Kidney (tissue), 14 donors: ENCODE measurements around the gene GMPR. TPM values are rescaled to one million over a fixed set of nuclear protein-coding genes. Genes with fewer than 3 reads are reported as not detected.
A peak's percentile ranks its signal among the peaks of the same experiment; 100 is the strongest.
"Not testable (repeated sequence)": the region's sequence is repeated elsewhere in the genome, so short reads cannot be mapped to it uniquely, and the experiment has no call there.

Source experiments
- DNase-seq, 5 donors: peaks; one replicate each; pipeline ENCODE4 v3.0.0-alpha.2; 2013 to 2020
- FAIRE-seq: peaks from 2 replicates; lab custom pipeline; 2012; peaks lifted over from hg19 to GRCh38; lab: Jason Lieb, UNC
- H3K27ac ChIP-seq, 2 donors: one replicate each; pipeline ENCODE4 v1.7.0; 2013; ENCODE audit warnings: low read depth in 2 of 2, low read length in 2 of 2, inconsistent platforms in 1 of 2
- H3K27me3 ChIP-seq: one replicate; pipeline ENCODE4 v1.7.1; 2013; ENCODE audit warnings: low read length, inconsistent platforms; ENCODE audit not compliant: control insufficient read depth, insufficient read depth
- H3K36me3 ChIP-seq, 3 donors: one replicate each; pipeline versions ENCODE4 v1.7.0 to v1.7.1; 2013; ENCODE audit warnings: low read length in 3 of 3, control low read depth in 1 of 3, inconsistent platforms in 1 of 3; ENCODE audit not compliant: insufficient read depth in 3 of 3, control insufficient read depth in 2 of 3
- H3K4me1 ChIP-seq, 3 donors: one replicate each; pipeline versions ENCODE4 v1.7.0 to v1.7.1; 2013; ENCODE audit warnings: low read length in 3 of 3, inconsistent platforms in 1 of 3, low read depth in 1 of 3; ENCODE audit not compliant: control insufficient read depth in 2 of 3, insufficient read depth in 2 of 3
- H3K4me3 ChIP-seq, 3 donors: one replicate each; pipeline versions ENCODE4 v1.7.0 to v1.8.1; 2013; ENCODE audit warnings: low read length in 3 of 3, control low read depth in 1 of 3, inconsistent platforms in 1 of 3
- H3K9ac ChIP-seq, 3 donors: one replicate each; pipeline versions ENCODE4 v1.7.0 to v1.7.1; 2013; ENCODE audit warnings: low read length in 3 of 3, control low read depth in 1 of 3, inconsistent platforms in 1 of 3
- H3K9me3 ChIP-seq, 3 donors: one replicate each; pipeline versions ENCODE4 v1.7.0 to v1.7.1; 2013; ENCODE audit warnings: low read length in 3 of 3, control low read depth in 1 of 3, inconsistent platforms in 1 of 3; ENCODE audit not compliant: control insufficient read depth in 2 of 3, insufficient read depth in 1 of 3
- intact Hi-C: fragments of 100-400 bp; cut with DNase I; formaldehyde crosslinking; loops from one replicate; pipeline ENCODE4 v1.11.1; 2022
- polyA plus RNA-seq: library from polyadenylated mRNA; stranded (reverse); fragments of 350-450 nt; fragmentation: Illumina TruSeq; extraction: RNeasy Lipid Tissue Mini Kit (QIAGEN cat#74804); gene quantifications from one replicate; pipeline ENCODE4 v1.2.3, GENCODE V29; 2014; ENCODE audit warnings: low read depth, low replicate concordance; ENCODE audit not compliant: insufficient read depth
- total RNA-seq: library from RNA; stranded (reverse); fragmentation: NEBNext Ultra II Directional; extraction: Animal tissue kit (Norgen Biotek cat#: 25700); gene quantifications from one replicate; pipeline ENCODE4 v1.2.1, GENCODE V29; 2021
- TF ChIP-seq, protein P1 (sequence below): IDR thresholded peaks from 3 replicates; pipeline ENCODE4 v1.5.1; 2012; ENCODE audit warnings: mild to moderate bottlenecking, moderate library complexity, borderline replicate concordance; ENCODE audit not compliant: insufficient read depth; ENCODE audit errors: extremely low read depth
- donor health status: control.
- donor health status: control.
- donor health status: control.
- donor health status: control.
- donor health status: control.
- donor health status: DM: yes; HTN: yes; CAD: no.
- donor health status: Normal renal cell carcinoma (clear cell type).

GMPR gene
- total and polyA plus RNA-seq, 2 donors from 2014 or later, result 51.4 to 54.5 TPM

DNA sequence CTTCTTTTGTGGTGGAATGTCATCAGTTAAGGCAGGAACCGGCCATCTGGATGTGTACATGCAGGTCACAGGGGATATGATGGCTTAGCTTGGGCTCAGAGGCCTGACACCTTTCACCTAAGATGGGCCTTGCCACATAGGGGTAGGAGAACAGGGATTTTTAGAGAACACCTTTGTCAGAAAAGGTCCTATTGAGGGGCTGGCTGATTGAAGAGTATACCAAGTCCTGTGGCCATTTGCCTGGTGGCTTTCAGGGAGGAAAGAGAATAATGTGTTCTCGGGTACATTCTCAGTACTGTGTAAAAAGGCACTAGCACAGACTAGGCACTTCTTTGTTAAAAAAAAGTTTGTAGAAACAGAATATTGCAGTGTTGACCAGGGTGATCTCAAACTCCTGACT, 26.4 kb downstream of the GMPR start:
- Histone ChIP-seq H3K36me3 (no peaks in the 10 kb centered on the region), H3K4me1 (no peaks in the 10 kb centered on the region), H3K27ac (no peak overlapping the region), H3K4me3 (no peak overlapping the region), H3K9me3 (no peaks in the 10 kb centered on the region), H3K27me3 (no peaks in the 10 kb centered on the region), H3K9ac (no peak overlapping the region)
- TF ChIP-seq, protein P1, sequence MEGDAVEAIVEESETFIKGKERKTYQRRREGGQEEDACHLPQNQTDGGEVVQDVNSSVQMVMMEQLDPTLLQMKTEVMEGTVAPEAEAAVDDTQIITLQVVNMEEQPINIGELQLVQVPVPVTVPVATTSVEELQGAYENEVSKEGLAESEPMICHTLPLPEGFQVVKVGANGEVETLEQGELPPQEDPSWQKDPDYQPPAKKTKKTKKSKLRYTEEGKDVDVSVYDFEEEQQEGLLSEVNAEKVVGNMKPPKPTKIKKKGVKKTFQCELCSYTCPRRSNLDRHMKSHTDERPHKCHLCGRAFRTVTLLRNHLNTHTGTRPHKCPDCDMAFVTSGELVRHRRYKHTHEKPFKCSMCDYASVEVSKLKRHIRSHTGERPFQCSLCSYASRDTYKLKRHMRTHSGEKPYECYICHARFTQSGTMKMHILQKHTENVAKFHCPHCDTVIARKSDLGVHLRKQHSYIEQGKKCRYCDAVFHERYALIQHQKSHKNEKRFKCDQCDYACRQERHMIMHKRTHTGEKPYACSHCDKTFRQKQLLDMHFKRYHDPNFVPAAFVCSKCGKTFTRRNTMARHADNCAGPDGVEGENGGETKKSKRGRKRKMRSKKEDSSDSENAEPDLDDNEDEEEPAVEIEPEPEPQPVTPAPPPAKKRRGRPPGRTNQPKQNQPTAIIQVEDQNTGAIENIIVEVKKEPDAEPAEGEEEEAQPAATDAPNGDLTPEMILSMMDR, result no peak
- no peak for DNase-seq
- no peak for FAIRE-seq
- intact Hi-C loops, result no loop called here

DNA sequence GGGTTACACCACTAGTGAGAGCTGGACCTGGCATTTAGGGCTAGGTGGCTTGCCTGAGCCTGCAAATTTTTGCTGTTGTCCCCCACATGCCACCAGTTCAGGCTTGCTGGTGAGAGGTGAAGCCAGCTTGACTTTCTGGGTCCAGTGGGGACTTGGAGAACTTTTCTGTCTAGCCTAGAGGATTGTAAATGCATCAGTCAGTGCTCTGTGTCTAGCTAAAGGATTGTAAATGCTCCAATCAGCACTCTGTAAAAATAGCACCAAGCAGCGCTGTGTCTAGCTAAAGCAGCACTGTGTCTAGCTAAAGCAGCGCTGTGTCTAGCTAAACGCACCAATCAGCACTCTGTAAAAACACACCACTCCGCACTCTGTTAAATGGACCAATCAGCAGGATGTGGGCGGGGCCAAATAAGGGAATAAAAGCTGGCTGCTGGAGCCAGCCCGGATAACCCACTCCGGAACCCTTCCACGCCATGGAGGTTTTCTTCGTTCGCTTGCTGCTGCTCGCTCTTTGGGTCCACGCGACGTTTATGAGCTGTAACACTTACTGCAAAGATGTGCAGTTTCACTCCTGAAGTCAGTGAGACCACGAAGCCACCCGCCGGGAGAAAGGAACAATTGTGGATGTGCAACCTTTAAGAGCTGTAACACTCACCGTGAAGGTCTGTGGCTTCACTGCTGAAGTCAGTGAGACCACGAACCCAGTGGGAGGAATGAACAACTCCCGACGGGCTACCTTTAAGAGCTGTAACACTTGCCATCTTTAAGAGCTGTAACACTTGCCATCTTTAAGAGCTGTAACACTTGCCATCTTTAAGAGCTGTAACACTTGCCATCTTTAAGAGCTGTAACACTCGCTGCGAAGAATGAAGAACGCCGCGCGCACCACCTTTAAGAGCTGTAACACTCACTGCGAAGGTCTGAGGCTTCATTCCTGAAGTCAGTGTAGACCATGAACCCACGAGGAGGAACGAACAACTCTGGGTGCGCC, 27.3 kb downstream of the GMPR start:
- Histone ChIP-seq H3K9ac (no peak overlapping the region), H3K4me3 (no peak overlapping the region), H3K4me1 (no peaks in the 10 kb centered on the region), H3K27ac (no peak overlapping the region), H3K9me3 (no peaks in the 10 kb centered on the region), H3K27me3 (no peaks in the 10 kb centered on the region), H3K36me3 (no peaks in the 10 kb centered on the region)
- no peak for FAIRE-seq
- TF ChIP-seq, protein P1, result no peak
- no peak for DNase-seq
- intact Hi-C loops, result no loop called here

DNA sequence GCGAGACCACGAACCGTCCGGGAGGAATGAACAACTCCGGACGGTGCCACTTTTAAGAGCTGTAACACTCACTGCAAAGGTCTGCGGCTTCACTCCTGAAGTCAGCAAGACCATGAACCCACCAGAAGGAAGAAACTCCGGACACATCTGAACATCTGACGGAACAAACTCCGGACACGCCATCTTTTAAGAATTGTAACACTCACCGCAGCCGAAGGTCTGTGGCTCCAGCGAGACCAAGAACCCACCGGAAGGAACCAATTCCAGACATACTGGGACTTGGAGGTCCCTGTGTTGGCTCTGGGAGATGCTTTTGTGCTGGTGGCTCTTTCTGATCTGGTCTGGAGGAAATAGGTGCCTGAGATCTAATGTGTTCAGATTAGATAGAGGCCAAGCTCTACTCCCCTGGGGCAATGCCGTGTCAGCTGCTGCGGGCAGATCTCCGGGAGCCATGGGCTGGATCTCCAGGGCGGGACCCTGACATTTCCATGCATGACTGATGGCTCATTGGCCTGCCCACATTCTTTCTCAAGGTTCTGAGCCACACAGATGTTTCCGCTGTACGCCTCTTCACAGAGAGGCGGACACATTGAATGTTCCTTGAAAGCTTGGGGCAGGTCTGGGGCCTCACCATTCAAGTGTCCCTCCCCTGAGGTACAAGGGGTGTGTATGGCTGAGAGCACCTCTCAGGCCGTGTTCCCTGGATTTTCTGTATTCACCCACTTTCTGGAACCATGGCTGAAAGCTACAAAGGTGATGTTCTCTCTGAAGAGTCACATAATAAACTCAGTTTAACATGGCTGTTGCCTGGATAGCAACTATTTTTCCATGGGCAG, 29.3 kb downstream of the GMPR start:
- Histone ChIP-seq H3K36me3 (no peaks in the 10 kb centered on the region), H3K9me3 (no peaks in the 10 kb centered on the region), H3K4me1 (no peaks in the 10 kb centered on the region), H3K27me3 (no peaks in the 10 kb centered on the region), H3K9ac (no peak overlapping the region), H3K27ac (no peak overlapping the region), H3K4me3 (no peak overlapping the region)
- FAIRE-seq, result no peak
- DNase-seq, result peak in 1 of 5 donors; percentile 29
- intact Hi-C loops, result no loop called here
- TF ChIP-seq, protein P1, result no peak

DNA sequence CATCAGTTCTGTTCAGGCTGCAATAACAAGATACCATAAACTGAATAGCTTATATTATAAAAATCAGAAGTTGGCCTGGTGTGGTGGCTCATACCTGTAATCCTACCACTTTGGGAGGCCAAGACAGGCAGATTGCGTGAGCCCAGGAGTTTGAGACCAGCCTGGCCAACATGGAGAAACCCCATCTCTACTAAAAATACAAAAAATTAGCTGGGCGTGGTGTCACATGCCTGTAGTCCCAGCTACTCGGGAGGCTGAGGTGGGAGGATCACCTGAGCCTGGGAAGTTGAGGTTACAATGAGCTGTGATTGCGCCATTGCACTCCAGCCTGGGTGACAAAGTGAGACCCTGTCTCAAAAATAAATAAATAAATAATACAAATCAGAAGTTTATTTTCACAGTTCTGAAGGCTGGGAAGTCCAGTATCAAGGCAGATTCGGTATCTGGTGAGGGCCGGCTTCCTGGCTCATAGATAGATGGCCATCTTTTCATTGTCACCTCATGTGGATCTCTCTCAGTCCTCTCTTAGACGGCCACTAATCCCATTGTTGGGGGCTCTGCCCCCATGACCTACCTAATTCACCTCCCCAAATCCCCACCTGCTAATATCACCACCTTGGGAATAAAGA, 31.2 kb downstream of the GMPR start:
- not testable (repeated sequence) for H3K9me3 ChIP-seq

More for the DNA sequence above, 31.2 kb downstream of the GMPR start:
- DNase-seq, H3K4me3 ChIP-seq, H3K4me1 ChIP-seq, FAIRE-seq, intact Hi-C loops, H3K36me3 ChIP-seq, H3K9ac ChIP-seq, H3K27ac ChIP-seq, H3K27me3 ChIP-seq: not testable (repeated sequence)
